WERI-Rb-1 (cell line): ENCODE data around the gene LSS.
"Not testable (repeated sequence)": the region's sequence is repeated elsewhere in the genome, so short reads cannot be mapped to it uniquely, and the experiment has no call there.

Experiments used
- DNase-seq: peaks from one replicate; pipeline ENCODE4 v3.0.0-alpha.2; 2020
- H3K27ac ChIP-seq: fragments of 250-450 bp; sonication (Bioruptor Pico); 2 replicates; pipeline ENCODE4 v1.5.1; 2020; ENCODE audit warnings: mild to moderate bottlenecking, moderate library complexity
- H3K27me3 ChIP-seq: fragments of 250-450 bp; sonication (Bioruptor Pico); 2 replicates; pipeline ENCODE4 v1.5.1; 2021; ENCODE audit warnings: mild to moderate bottlenecking, low read depth, moderate library complexity; ENCODE audit not compliant: insufficient read depth, severe bottlenecking
- H3K36me3 ChIP-seq: fragments of 250-450 bp; sonication (Bioruptor Pico); 2 replicates; pipeline ENCODE4 v1.5.1; 2020; ENCODE audit warnings: mild to moderate bottlenecking, moderate library complexity
- H3K4me3 ChIP-seq: 2 replicates; pipeline ENCODE4 v1.5.1; 2011; ENCODE audit warnings: low read depth, mild to moderate bottlenecking, control low read depth, low read length
- H3K9me3 ChIP-seq: fragments of 250-450 bp; sonication (Bioruptor Pico); 2 replicates; pipeline ENCODE4 v1.5.1; 2021; ENCODE audit warnings: mild to moderate bottlenecking, moderate library complexity; ENCODE audit not compliant: severe bottlenecking
- TF ChIP-seq, protein P1 (sequence below): IDR thresholded peaks from 2 replicates; pipeline ENCODE4 v1.5.1; 2011; ENCODE audit warnings: low read depth, mild to moderate bottlenecking, control low read depth, inconsistent platforms, low read length

The LSS gene

DNA sequence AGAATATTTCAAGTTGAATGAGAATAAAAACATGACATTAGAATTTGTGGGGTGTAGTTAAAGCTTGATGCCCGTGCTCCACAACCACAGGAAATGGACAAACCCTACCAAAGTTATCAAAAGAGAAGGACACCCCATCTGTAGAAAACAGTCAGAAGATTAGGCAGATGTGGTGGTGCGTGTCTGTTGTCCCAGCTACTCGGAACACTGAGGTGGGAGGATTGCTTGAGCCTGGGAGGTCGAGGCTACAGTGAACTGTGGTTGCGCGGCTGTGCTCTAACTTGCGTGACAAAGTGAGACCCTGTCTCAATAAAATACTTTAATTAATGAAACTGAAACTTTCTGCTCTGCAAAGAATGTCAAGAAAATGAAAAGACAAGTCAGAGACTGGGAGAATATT is 42.9 kb downstream of the LSS start:
- TF ChIP-seq, protein P1, sequence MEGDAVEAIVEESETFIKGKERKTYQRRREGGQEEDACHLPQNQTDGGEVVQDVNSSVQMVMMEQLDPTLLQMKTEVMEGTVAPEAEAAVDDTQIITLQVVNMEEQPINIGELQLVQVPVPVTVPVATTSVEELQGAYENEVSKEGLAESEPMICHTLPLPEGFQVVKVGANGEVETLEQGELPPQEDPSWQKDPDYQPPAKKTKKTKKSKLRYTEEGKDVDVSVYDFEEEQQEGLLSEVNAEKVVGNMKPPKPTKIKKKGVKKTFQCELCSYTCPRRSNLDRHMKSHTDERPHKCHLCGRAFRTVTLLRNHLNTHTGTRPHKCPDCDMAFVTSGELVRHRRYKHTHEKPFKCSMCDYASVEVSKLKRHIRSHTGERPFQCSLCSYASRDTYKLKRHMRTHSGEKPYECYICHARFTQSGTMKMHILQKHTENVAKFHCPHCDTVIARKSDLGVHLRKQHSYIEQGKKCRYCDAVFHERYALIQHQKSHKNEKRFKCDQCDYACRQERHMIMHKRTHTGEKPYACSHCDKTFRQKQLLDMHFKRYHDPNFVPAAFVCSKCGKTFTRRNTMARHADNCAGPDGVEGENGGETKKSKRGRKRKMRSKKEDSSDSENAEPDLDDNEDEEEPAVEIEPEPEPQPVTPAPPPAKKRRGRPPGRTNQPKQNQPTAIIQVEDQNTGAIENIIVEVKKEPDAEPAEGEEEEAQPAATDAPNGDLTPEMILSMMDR = no peak
- Histone ChIP-seq H3K27me3 (no peaks in the 10 kb centered on the region), H3K4me3 (no peak overlapping the region), H3K27ac (no peak overlapping the region), H3K36me3 (peaks cover 17% of the 10 kb centered on the region), H3K9me3 (no peaks in the 10 kb centered on the region)
- DNase-seq = no peak

GRCh38 chr21:46184625-46185555 is 43.7 kb downstream of the LSS start:
- TF ChIP-seq, protein P1 = no peak
- peak; percentile 95 for DNase-seq
- Histone ChIP-seq H3K27ac (peak overlapping the region; percentile 65), H3K27me3 (no peaks in the 10 kb centered on the region), H3K9me3 (no peaks in the 10 kb centered on the region), H3K36me3 (peaks cover 9% of the 10 kb centered on the region), H3K4me3 (peak overlapping the region; percentile 61)

DNA sequence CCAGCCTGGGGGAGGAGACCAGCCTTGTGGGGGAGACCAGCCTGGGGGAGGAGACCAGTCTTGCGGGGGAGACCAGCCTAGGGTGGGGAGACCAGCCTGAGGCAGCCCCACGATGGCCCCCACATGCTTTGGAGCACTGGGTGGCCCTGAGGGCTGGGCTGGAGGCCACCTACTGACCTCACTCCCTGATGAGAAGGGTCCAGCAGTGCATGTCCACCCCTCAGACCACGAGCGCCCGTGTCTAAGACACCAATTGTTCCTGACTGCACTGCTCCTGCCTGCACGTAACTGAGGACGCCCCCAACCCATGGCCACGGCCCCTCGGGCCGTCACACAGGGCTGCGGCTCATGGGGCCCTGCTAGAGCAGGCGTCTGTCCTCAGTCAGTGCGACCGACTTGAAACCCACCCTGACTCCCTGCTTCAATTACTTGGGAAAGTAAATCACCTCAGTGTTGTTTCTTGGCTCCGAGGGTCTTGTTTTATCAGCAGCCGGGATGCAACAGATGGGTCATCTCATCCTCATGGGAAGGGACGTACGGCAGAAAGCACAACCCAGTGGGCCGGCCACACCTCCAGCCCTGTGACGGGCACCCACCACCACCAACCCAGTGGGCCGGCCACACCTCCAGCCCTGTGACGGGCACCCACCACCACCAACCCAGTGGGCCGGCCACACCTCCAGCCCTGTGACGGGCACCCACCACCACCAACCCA is 44.5 kb downstream of the LSS start, which contains the start of gene SPATC1L:
TSS of gene SPATC1L (minus strand) at position 550 of the 715 bp plus-strand sequence. CDS start 1,643 bp downstream, outside the sequence.
- Histone ChIP-seq H3K9me3 (no peaks in the 10 kb centered on the region), H3K27ac (peak within 1 kb of the TSS; percentile 94), H3K27me3 (no peaks in the 10 kb centered on the region), H3K36me3 (peaks cover 8% of the 10 kb centered on the region), H3K4me3 (peak within 1 kb of the TSS; percentile 61)
- DNase-seq = peak; percentile 87
- TF ChIP-seq, protein P1 = no peak

DNA sequence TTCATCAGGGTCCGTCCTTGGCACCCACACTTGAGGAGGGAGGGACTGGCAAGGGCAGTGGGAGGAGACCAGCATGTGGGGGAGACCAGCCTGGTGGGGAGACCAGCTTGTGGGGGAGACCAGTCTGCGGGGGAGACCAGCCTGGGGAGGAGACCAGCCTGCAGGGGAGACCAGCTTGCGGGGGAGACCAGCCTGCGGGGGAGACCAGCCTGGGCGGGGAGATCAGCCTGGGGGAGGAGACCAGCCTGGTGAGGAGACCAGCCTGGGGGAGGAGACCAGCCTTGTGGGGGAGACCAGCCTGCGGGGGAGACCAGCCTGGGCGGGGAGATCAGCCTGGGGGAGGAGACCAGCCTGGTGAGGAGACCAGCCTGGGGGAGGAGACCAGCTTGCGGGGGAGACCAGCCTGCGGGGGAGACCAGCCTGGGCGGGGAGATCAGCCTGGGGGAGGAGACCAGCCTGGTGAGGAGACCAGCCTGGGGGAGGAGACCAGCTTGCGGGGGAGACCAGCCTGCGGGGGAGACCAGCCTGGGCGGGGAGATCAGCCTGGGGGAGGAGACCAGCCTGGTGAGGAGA is 45.2 kb downstream of the LSS start:
- not testable (repeated sequence) for H3K36me3 ChIP-seq, H3K9me3 ChIP-seq, DNase-seq, H3K27me3 ChIP-seq
- Histone ChIP-seq H3K4me3 (peak overlapping the region; percentile 61), H3K27ac (peak overlapping the region; percentile 17; the same call in 1 of the 2 replicates)

GRCh38 chr21:46182548-46183336 is 45.8 kb downstream of the LSS start:
- no peak for DNase-seq
- TF ChIP-seq, protein P1 = no peak
- peak overlapping the region; percentile 17; the same call in 1 of the 2 replicates for H3K27ac ChIP-seq
- H3K36me3 ChIP-seq = peaks cover 4% of the 10 kb centered on the region
- H3K4me3 ChIP-seq = no peak overlapping the region
- H3K9me3 ChIP-seq = peaks cover 2% of the 10 kb centered on the region
- H3K27me3 ChIP-seq = no peaks in the 10 kb centered on the region
